ENCODE results near the gene ACOT13. TPM values are rescaled to one million over a fixed set of nuclear protein-coding genes. Genes with fewer than 3 reads are reported as not detected.

Gene ACOT13
- total RNA-seq, 1 experiment from 2014 or later: 7.9 TPM

Other genes with a start within 250 kb of the ACOT13 start
- not detected in 2 replicates for gene GPLD1, start 177.5 kb upstream of the ACOT13 start, total RNA-seq (2014; rRNA removed; shearing (Covaris generic))
- under 0.01 and 0.68 TPM in 2 replicates for gene ALDH5A1, start 172.1 kb upstream of the ACOT13 start, total RNA-seq (2014; rRNA removed; shearing (Covaris generic))
- not detected in 2 replicates for gene KIAA0319, start 20.9 kb upstream of the ACOT13 start, total RNA-seq (2014; rRNA removed; shearing (Covaris generic))
- 19.7 and 30.0 TPM in 2 replicates for gene TDP2, start 178 bp upstream of the ACOT13 start, total RNA-seq (2014; rRNA removed; shearing (Covaris generic))
- 96.1 and 105 TPM in 2 replicates for gene C6orf62, start 52.1 kb downstream of the ACOT13 start, total RNA-seq (2014; rRNA removed; shearing (Covaris generic))
- 70.4 and 71.8 TPM in 2 replicates for gene GMNN, start 107.9 kb downstream of the ACOT13 start, total RNA-seq (2014; rRNA removed; shearing (Covaris generic))
- gene ARMH2, start 131.8 kb downstream of the ACOT13 start, total RNA-seq (2014; rRNA removed; shearing (Covaris generic)): not detected in 2 replicates

Data from RPMI7951 (cell line).